CD4-positive, alpha-beta T cell (primary cell): Measurements from ENCODE around the gene DKK3. TPM values are rescaled to one million over a fixed set of nuclear protein-coding genes. Genes with fewer than 3 reads are reported as not detected.

ENCODE experiments used
- ATAC-seq: fragments of 200-7000 bp; cut with Tn5 transposase; one replicate; pipeline ENCODE4 v1.10.0; 2022; ENCODE audit warnings: mild to moderate bottlenecking; ENCODE audit not compliant: poor library complexity
- CTCF ChIA-PET: fragments of 350-600 bp; sonication (Branson Sonifier 250); formaldehyde crosslinking; loops from one replicate; lab custom pipeline; 2021; ENCODE audit warnings: antibody characterized with exemption, inconsistent platforms; lab: Charles Lee
- POLR2A ChIA-PET: fragments of 350-600 bp; sonication (Branson Sonifier 250); formaldehyde crosslinking; loops from one replicate; lab custom pipeline; 2021; ENCODE audit warnings: antibody characterized with exemption, inconsistent platforms; lab: Charles Lee
- DNase-seq, 14 experiments: peaks; one replicate each; pipeline ENCODE4 v3.0.0-alpha.2; 2013 to 2020; ENCODE audit warnings: mixed read lengths in 2 of 14
- H3K27ac ChIP-seq, 2 donors: one replicate each; pipeline versions ENCODE4 v1.5.1 to v1.7.0; 2013; ENCODE audit warnings: low read length in 2 of 2, low read depth in 1 of 2, mild to moderate bottlenecking in 1 of 2
- H3K27me3 ChIP-seq, 2 experiments: 1 replicate in 1 of 2; 2 replicates in 1 of 2; pipeline versions ENCODE4 v1.6.1 to v1.7.0; 2013; ENCODE audit warnings: low read length in 2 of 2, control low read depth in 1 of 2, mild to moderate bottlenecking in 1 of 2, moderate library complexity in 1 of 2; ENCODE audit not compliant: insufficient read depth in 2 of 2, control insufficient read depth in 1 of 2
- H3K36me3 ChIP-seq: one replicate; pipeline ENCODE4 v1.6.1; 2013; ENCODE audit warnings: low read length, control low read depth; ENCODE audit not compliant: insufficient read depth
- H3K4me1 ChIP-seq: one replicate; pipeline ENCODE4 v1.6.1; 2013; ENCODE audit warnings: low read length, control low read depth; ENCODE audit not compliant: insufficient read depth
- H3K4me3 ChIP-seq: one replicate; pipeline ENCODE4 v1.5.1; 2013; ENCODE audit warnings: mild to moderate bottlenecking, low read length, moderate library complexity
- H3K9me3 ChIP-seq, 2 experiments: 1 replicate in 1 of 2; 2 replicates in 1 of 2; pipeline versions ENCODE4 v1.6.1 to v1.7.0; 2013; ENCODE audit warnings: low read length in 2 of 2, mild to moderate bottlenecking in 2 of 2, control low read depth in 1 of 2, moderate library complexity in 1 of 2; ENCODE audit not compliant: control insufficient read depth in 1 of 2, insufficient read depth in 1 of 2
- H3K27ac Mint-ChIP-seq: one replicate; pipeline ENCODE4 v1.8.0; 2020; ENCODE audit warnings: mixed read lengths
- H3K27me3 Mint-ChIP-seq: one replicate; pipeline ENCODE4 v1.8.0; 2021; ENCODE audit warnings: mixed read lengths
- H3K36me3 Mint-ChIP-seq: one replicate; pipeline ENCODE4 v1.8.0; 2021; ENCODE audit warnings: low read depth, mixed read lengths
- H3K4me1 Mint-ChIP-seq: one replicate; pipeline ENCODE4 v1.8.0; 2021; ENCODE audit warnings: low read depth, mixed read lengths
- H3K4me3 Mint-ChIP-seq: one replicate; pipeline ENCODE4 v1.8.0; 2020; ENCODE audit warnings: mild to moderate bottlenecking, mixed read lengths
- H3K9me3 Mint-ChIP-seq: one replicate; pipeline ENCODE4 v1.8.0; 2020; ENCODE audit warnings: mixed read lengths
- intact Hi-C, 2 experiments: fragments of 100-400 bp; cut with DNase I in 1 of 2; cut with micrococcal nuclease in 1 of 2; formaldehyde crosslinking; loops; one replicate each; pipeline versions ENCODE4 v1.15.1 to v1.9.0; 2023 to 2025; cut with DNase I, micrococcal nuclease
- total RNA-seq, 174 experiments: library from RNA in 2 of 174; stranded (reverse) in 2 of 174; gene quantifications; one replicate each; pipeline ENCODE4 v1.2.3 and lab custom pipeline; 2021 to 2026
- TF ChIP-seq, protein P1 (sequence below): fragments of 200-600 bp; IDR thresholded peaks from one replicate; pipeline ENCODE4 v1.8.0; 2022; ENCODE audit warnings: antibody characterized with exemption, mild to moderate bottlenecking

DKK3 gene
- total RNA-seq, 2 experiments from 2014 or later: 0.61 to 0.71 TPM

DNA sequence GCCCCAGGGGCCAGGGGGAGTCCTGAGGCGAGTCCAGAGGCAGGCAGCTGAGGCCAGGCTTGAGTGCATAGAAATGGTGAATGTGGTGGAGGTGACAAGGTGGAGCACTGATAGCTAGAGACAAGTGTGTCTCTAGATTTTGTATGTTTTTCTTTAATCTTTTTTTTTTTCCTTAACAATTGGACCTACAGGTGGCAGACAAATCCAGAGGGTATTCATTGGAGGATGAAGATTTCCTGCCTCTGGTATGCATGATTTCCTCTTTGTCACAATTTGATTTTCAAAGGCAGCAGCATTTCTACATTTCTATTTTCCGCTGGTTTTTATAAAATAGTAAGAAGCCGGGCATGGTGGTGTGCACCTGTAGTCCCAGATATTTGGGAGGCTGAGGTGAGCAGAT lies 47.7 kb upstream of the DKK3 start:
- H3K9me3 ChIP-seq: peaks cover 0 to 4% of the 10 kb centered on the region in 2 experiments

GRCh38 chr11:12053606-12054361 lies 45.4 kb upstream of the DKK3 start:
- Histone ChIP-seq H3K4me1 (no peaks in the 10 kb centered on the region), H3K27me3 (no peaks in the 10 kb centered on the region), H3K27ac (no peak overlapping the region), H3K36me3 (no peaks in the 10 kb centered on the region), H3K9me3 (peaks cover 0 to 4% of the 10 kb centered on the region in 2 experiments), H3K4me3 (no peak overlapping the region)
- intact Hi-C loops: no loop called here
- Mint-ChIP-seq H3K4me1 (no peaks in the 10 kb centered on the region), H3K9me3 (no peaks in the 10 kb centered on the region), H3K4me3 (no peak overlapping the region), H3K27ac (no peak overlapping the region), H3K36me3 (no peaks in the 10 kb centered on the region), H3K27me3 (no peaks in the 10 kb centered on the region)
- TF ChIP-seq, protein P1, sequence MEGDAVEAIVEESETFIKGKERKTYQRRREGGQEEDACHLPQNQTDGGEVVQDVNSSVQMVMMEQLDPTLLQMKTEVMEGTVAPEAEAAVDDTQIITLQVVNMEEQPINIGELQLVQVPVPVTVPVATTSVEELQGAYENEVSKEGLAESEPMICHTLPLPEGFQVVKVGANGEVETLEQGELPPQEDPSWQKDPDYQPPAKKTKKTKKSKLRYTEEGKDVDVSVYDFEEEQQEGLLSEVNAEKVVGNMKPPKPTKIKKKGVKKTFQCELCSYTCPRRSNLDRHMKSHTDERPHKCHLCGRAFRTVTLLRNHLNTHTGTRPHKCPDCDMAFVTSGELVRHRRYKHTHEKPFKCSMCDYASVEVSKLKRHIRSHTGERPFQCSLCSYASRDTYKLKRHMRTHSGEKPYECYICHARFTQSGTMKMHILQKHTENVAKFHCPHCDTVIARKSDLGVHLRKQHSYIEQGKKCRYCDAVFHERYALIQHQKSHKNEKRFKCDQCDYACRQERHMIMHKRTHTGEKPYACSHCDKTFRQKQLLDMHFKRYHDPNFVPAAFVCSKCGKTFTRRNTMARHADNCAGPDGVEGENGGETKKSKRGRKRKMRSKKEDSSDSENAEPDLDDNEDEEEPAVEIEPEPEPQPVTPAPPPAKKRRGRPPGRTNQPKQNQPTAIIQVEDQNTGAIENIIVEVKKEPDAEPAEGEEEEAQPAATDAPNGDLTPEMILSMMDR: no peak
- no peak for ATAC-seq
- ChIA-PET POLR2A (no interaction called here), CTCF (interaction anchor here (3.9 kb wide), 1 partner anchor 228 kb away, joined by 21 read pairs; no protein-coding TSS in a partner anchor)
- DNase-seq: no peak

More for the DNA sequence above, 47.7 kb upstream of the DKK3 start:
- H3K4me3 Mint-ChIP-seq: no peak overlapping the region
- no peaks in the 10 kb centered on the region for H3K9me3 Mint-ChIP-seq
- ATAC-seq (no peak), DNase-seq (no peak)
- H3K36me3 Mint-ChIP-seq: no peaks in the 10 kb centered on the region
- no peak overlapping the region for H3K27ac Mint-ChIP-seq
- no peaks in the 10 kb centered on the region for H3K27me3 Mint-ChIP-seq
- ChIA-PET CTCF (interaction anchor here (0.7 kb wide), 1 partner anchor 1380 kb away, joined by 3 read pairs; no protein-coding TSS in a partner anchor), POLR2A (no interaction called here)
- no peaks in the 10 kb centered on the region for H3K27me3 ChIP-seq
- no peak overlapping the region for H3K4me3 ChIP-seq
- TF ChIP-seq, protein P1: no peak
- H3K4me1 Mint-ChIP-seq: no peaks in the 10 kb centered on the region
- no peaks in the 10 kb centered on the region for H3K4me1 ChIP-seq
- no peaks in the 10 kb centered on the region for H3K36me3 ChIP-seq
- H3K27ac ChIP-seq: no peak overlapping the region
- intact Hi-C loops: no loop called here

- ATAC-seq: no peak
- Histone ChIP-seq H3K36me3 (no peaks in the 10 kb centered on the region), H3K27ac (no peak overlapping the region), H3K9me3 (peaks cover 0 to 4% of the 10 kb centered on the region in 2 experiments), H3K27me3 (no peaks in the 10 kb centered on the region), H3K4me1 (no peaks in the 10 kb centered on the region), H3K4me3 (no peak overlapping the region)
- Mint-ChIP-seq H3K36me3 (no peaks in the 10 kb centered on the region), H3K9me3 (no peaks in the 10 kb centered on the region), H3K4me3 (no peak overlapping the region), H3K27ac (no peak overlapping the region), H3K4me1 (no peaks in the 10 kb centered on the region), H3K27me3 (no peaks in the 10 kb centered on the region)
- TF ChIP-seq, protein P1: no peak
- ChIA-PET CTCF (interaction anchor here (1.2 to 3.9 kb wide), 2 partner anchors 229 to 232 kb away, joined by 5 to 21 read pairs; no protein-coding TSS in a partner anchor), POLR2A (no interaction called here)
- peak in 5 of 14 experiments; percentile 4 to 44 (median 16) for DNase-seq
- intact Hi-C loops: no loop called here
Measured at GRCh38 chr11:12052676-12053605, 44.5 kb upstream of the DKK3 start.
